GM19351 (cell line): ENCODE data around the gene TMC1.
"Not testable (repeated sequence)": the region's sequence is repeated elsewhere in the genome, so short reads cannot be mapped to it uniquely, and the experiment has no call there.

Experiments
- ATAC-seq: cut with Tn5 transposase; IDR thresholded peaks from one replicate; pipeline ENCODE4 v1.9.1; 2021; ENCODE audit warnings: mild to moderate bottlenecking, moderate library complexity; ENCODE audit not compliant: unreplicated experiment

The TMC1 gene

DNA sequence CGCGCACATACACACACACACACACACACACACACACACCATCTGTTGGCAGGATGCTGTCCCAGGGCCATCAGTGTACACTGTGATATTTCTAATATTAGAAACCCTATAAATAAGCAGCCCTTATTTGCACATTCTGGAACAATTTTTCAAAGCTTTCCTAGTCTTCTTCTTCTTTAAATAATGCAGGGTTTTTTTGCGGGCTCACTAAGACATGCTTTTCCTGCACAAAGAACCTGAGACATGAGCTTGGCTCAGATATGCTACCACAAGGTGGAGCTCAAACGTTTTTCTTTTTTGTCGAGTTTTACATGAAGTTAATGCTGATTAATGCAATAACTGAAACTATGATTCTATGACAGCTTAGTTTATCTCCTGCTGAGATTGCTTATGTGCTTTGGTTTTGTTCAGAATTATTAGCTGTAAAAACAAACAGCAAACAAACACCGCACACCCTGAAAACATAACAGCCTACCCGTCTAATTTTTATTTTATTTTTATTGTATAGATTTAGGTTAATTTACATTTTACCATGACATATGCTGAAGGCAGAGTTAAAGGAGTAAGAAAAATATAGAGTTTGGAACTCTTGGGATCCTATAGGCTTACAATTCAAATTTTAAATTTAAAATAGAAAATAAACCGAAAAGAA lies 335.7 kb downstream of the TMC1 start:
- peak; percentile 75 for ATAC-seq

DNA sequence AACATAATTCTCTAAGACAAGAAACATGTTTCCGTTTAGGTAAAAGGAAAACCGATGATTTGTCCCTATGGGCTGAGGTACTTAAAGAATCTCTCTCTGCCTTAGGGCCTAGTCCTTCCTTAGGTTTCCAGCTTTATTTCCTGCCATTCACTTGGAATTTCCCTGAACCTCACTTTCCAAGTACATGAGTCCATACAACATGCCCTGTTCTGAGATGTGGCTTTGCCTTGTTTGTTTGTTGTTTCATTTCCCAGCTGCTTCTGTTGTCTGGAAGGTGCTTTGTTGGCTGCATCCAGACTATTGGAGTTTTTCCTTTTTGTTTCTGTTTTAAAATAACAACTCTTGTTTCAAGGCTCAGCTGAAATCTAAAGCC lies 336.2 kb downstream of the TMC1 start:
- no peak for ATAC-seq

- ATAC-seq: no peak
Observed at GRCh38 chr9:72858089-72858912, 336.9 kb downstream of the TMC1 start.

- ATAC-seq: not testable (repeated sequence)
Observed at GRCh38 chr9:72862788-72863187, 341.4 kb downstream of the TMC1 start.

DNA sequence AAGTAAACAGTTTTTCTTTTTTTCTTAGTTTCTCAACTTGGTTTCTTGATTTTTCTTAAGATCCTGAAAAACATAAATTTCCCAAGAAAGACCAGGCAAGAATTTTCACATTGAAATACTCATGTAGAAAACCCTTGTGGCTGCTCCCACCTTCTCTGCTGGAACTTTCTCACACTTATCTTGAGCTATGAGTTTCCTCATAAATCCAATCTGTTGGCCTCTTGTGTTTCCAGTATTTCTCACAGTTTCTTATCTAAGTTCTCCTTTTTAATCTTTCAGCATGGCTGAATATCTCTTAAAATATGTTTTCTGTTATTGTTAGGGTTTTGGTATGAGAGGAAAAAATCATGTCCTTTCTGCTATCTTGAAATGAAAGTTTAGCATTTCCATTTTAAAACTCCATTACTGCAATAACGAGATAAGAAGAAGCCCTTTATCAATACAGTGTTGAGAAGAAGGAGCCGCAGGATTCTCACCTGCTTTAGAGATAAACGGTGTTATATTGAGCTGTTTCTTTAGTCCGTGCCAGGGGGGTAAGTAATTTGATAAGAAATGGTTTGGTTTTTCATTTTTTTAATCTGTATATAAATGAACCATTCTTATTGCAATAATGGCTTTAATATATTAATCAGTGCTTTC lies 342.2 kb downstream of the TMC1 start:
- no peak for ATAC-seq

DNA sequence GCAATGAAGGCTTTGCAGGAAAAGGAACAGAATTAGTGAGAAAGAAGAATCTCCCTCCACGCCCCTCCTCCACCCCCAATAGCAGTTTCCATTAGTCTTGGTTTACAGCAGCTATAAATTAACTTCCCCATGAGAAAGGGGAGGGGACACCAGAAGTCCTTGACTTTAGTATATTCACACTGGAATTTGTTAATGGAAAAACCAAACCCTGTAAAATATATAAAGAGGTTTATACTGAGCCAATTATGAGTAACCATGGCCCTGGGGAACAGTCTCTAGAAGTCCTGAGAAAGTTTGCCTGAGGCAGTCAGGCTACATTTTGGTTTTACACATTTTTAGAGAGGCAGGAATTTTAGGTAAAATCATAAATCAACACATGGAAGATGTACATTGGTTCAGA lies 342.9 kb downstream of the TMC1 start:
- no peak for ATAC-seq

GRCh38 chr9:72871685-72872084 lies 350.3 kb downstream of the TMC1 start:
- ATAC-seq: no peak

DNA sequence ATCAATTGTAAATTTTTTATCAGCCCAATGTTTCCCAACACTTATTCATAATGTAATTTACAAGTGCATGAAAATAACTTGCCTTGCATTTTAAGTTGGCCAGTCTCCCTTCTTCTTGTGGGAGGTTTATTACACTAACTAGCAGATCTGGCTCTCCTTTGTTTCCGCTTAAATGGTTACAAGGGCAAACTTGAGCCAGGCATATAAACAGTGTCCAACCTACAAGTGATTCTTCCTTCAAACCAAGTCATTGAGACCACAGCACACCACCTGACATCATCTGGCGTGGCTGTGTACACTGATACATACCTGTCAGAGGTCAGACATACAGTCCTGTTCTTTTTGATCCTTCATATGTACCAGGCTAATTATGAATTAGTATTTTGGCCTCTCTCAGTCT lies 351.3 kb downstream of the TMC1 start:
- ATAC-seq: no peak

- ATAC-seq: no peak
Observed at GRCh38 chr9:72873456-72873855, 352.0 kb downstream of the TMC1 start.

GRCh38 chr9:72874344-72874743 lies 352.9 kb downstream of the TMC1 start:
- ATAC-seq: no peak

DNA sequence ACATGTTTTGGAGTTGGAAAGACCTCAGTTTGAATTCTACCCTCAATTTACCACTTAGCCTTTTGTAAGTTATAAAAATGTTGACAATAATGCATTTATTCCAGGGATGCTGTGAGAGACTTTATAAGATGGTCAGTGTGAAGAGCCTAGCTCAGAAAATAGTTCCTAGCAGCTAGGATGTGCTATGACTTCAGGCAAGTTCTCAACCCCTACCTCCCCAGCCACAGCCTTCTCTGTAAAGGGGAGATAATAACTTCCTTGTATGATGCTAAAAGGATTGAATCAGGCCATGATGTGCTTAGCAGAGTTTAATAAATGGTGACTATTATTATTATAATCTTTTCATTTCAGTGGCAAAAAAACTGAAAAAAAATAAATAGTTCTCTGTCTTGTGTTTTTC lies 353.8 kb downstream of the TMC1 start:
- no peak for ATAC-seq

- no peak for ATAC-seq
Observed at GRCh38 chr9:72880821-72881220, 359.4 kb downstream of the TMC1 start.

DNA sequence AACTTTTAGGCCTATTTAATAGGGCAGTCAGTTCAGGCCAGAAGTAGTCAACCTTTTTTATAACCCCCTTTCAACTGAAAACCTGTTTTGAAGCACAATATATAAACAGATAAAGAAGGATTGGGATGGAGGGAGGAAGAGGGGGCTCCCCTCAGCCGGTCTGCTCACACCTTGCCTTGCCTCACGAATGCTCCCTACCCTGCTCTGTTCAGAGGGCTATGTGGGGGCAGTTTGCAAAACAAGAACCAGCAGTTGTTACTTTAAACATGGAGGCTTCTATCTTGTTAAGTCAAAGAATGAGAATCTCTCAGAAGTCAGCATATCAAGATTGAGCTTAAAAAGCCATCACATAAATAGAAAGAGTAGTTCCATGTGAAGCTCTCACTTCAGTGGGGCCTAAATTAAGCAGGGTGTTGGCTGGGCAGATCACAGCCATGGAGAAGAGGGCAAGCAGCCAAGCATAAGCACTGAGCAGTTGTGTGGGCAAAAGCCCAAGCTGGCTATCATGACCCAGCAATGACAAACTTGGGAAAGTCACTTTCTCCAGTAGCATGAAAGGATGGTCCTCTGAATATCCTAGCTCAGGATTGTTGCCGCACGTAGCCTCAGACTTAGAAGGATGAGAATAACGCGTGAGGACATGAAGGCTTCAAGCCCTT lies 360.8 kb downstream of the TMC1 start:
- no peak for ATAC-seq

DNA sequence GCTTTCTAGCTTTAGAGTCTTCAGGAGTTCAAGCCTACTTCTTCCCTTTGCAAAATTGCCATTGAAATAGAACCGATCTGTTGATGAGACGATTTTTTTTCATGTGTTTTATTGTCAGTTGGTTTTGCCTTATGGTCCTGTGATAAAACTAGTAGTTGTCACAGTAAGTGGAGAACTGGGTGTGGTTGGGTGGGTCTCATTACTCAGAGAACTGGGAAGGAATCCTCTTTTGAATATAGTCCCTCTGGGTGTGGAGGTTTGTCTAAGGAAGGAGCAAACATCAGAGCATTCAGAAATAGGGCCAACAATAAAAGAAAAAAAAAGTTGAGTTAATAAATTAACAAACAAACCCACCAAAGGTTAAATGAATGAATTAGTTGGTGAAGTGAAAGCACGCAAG lies 362.5 kb downstream of the TMC1 start:
- no peak for ATAC-seq

- ATAC-seq: no peak
Observed at GRCh38 chr9:72884508-72884907, 363.1 kb downstream of the TMC1 start.
